Lung (tissue), 12 donors: Measurements from ENCODE around the gene COL11A2. TPM values are rescaled to one million over a fixed set of nuclear protein-coding genes. Genes with fewer than 3 reads are reported as not detected.
A peak's percentile ranks its signal among the peaks of the same experiment; 100 is the strongest.

Experiments
- ATAC-seq: fragments of 200-7000 bp; cut with Tn5 transposase; one replicate; pipeline ENCODE4 v1.9.1; 2020; ENCODE audit warnings: moderate number of reproducible peaks; ENCODE audit not compliant: insufficient read depth, low FRiP score
- DNase-seq, 3 donors: peaks; one replicate each; pipeline ENCODE4 v3.0.0-alpha.2; 2013 to 2017
- H3K27ac ChIP-seq, 2 donors: one replicate each; pipeline ENCODE4 v1.5.1; 2013; ENCODE audit warnings: mild to moderate bottlenecking in 2 of 2, moderate library complexity in 2 of 2, control low read depth in 1 of 2, inconsistent platforms in 1 of 2, low read depth in 1 of 2, low read length in 1 of 2
- H3K27me3 ChIP-seq, 3 donors: one replicate each; pipeline ENCODE4 v1.5.1; 2013; ENCODE audit warnings: low read length in 2 of 3; ENCODE audit not compliant: control insufficient read depth in 3 of 3, insufficient read depth in 3 of 3
- H3K36me3 ChIP-seq, 4 donors: one replicate each; pipeline ENCODE4 v1.5.1; 2013; ENCODE audit warnings: low read length in 4 of 4, mild to moderate bottlenecking in 1 of 4, moderate library complexity in 1 of 4; ENCODE audit not compliant: control insufficient read depth in 4 of 4, insufficient read depth in 4 of 4
- H3K4me1 ChIP-seq, 5 donors: one replicate each; pipeline ENCODE4 v1.5.1; 2013; ENCODE audit warnings: low read length in 5 of 5, mild to moderate bottlenecking in 2 of 5, moderate library complexity in 1 of 5; ENCODE audit not compliant: control insufficient read depth in 5 of 5, insufficient read depth in 5 of 5
- H3K4me3 ChIP-seq: one replicate; pipeline ENCODE4 v1.5.1; 2013; ENCODE audit warnings: mild to moderate bottlenecking, control low read depth, moderate library complexity
- H3K9ac ChIP-seq, 2 donors: one replicate each; pipeline ENCODE4 v1.5.1; 2013; ENCODE audit warnings: low read length in 2 of 2, control low read depth in 1 of 2; ENCODE audit not compliant: insufficient read depth in 1 of 2
- H3K9me3 ChIP-seq, 4 donors: one replicate each; pipeline ENCODE4 v1.5.1; 2013; ENCODE audit warnings: low read length in 3 of 4, mild to moderate bottlenecking in 1 of 4, moderate library complexity in 1 of 4; ENCODE audit not compliant: control insufficient read depth in 4 of 4, insufficient read depth in 3 of 4
- CTCF ChIP-seq: IDR thresholded peaks from 2 replicates; pipeline ENCODE4 v1.5.1; 2012; ENCODE audit warnings: mild to moderate bottlenecking; ENCODE audit errors: control extremely low read depth, extremely low read depth
- WGBS, 2 donors: extraction: QIAGEN DNeasy Blood & Tissue Kit; methylation state at CpG; one replicate each; pipeline ENCODE4 v1.1.7; 2013; 5-methylcytosine and 5-hydroxymethylcytosine counted together
- polyA plus RNA-seq, 2 donors: library from polyadenylated mRNA; stranded (reverse); fragments of 200-250 nt; gene quantifications; one replicate each; pipeline ENCODE4 v1.2.1, GENCODE V29; 2013
- total RNA-seq, 2 donors: library from RNA; depleted of rRNA in 1 of 2; stranded (reverse); fragments of >200 nt in 1 of 2; gene quantifications; one replicate each; pipeline ENCODE4 v1.2.1, GENCODE V29; 2014 to 2021
- donor health status: control.
- donor health status: control.
- donor health status: Bipolar disorder and iron deficiency.
- donor health status: healthy.
- donor health status: DM: yes; HTN: yes; CAD: no.

Gene COL11A2
- total and polyA plus RNA-seq, 4 donors = 0.32 to 2.4 (median 0.90) TPM

GRCh38 chr6:33200219-33201146 is 8.2 kb upstream of the COL11A2 start, which contains the start of the genes RXRB and SLC39A7:
TSS of gene RXRB (minus strand) at chr6:33200665. CDS start at chr6:33200476, 189 bp downstream.
TSS of gene SLC39A7 (plus strand) at chr6:33200867. CDS start at chr6:33201246, 379 bp downstream.
- Histone ChIP-seq H3K9me3 (no peaks in the 10 kb centered on the region), H3K27me3 (no peaks in the 10 kb centered on the region), H3K4me3 (peak within 1 kb of the TSS; percentile 88), H3K36me3 (peaks cover 0 to 37% (median 30%) of the 10 kb centered on the region in 4 donors), H3K9ac (peak within 1 kb of the TSS; percentile 64 to 91), H3K27ac (peak within 1 kb of the TSS; percentile 94 to 95), H3K4me1 (peaks cover 11 to 47% (median 25%) of the 10 kb centered on the region in 5 donors)
- ATAC-seq (peak; percentile 86), DNase-seq (peak; percentile 100)
- 0% methylated on average over 63 to 68 of the region's 68 CpGs for WGBS, 2 donors
- TF ChIP-seq CTCF = no peak

GRCh38 chr6:33199687-33200218 is 7.5 kb upstream of the COL11A2 start:
- Histone ChIP-seq H3K9ac (peak overlapping the region; percentile 41 to 72), H3K27ac (peak overlapping the region; percentile 94 to 95), H3K4me3 (peak overlapping the region; percentile 70), H3K9me3 (no peaks in the 10 kb centered on the region), H3K27me3 (no peaks in the 10 kb centered on the region), H3K36me3 (peaks cover 0 to 45% (median 37%) of the 10 kb centered on the region in 4 donors), H3K4me1 (peaks cover 11 to 40% (median 20%) of the 10 kb centered on the region in 5 donors)
- DNase-seq = peak; percentile 68 to 78 (median 74)
- peak; percentile 22 for ATAC-seq
- TF ChIP-seq CTCF = no peak
- 1 to 3% methylated on average over 17 to 26 of the region's 26 CpGs for WGBS, 2 donors

- no peak for DNase-seq
- H3K9ac ChIP-seq = peak overlapping the region in 1 of 2 donors; percentile 41
Measured at GRCh38 chr6:33198853-33199436, 6.7 kb upstream of the COL11A2 start.

More at GRCh38 chr6:33198853-33199436, 6.7 kb upstream of the COL11A2 start:
- Histone ChIP-seq H3K27me3 (no peaks in the 10 kb centered on the region), H3K27ac (peak overlapping the region in 1 of 2 donors; percentile 95), H3K4me1 (peaks cover 8 to 36% (median 19%) of the 10 kb centered on the region in 5 donors), H3K36me3 (peaks cover 0 to 47% (median 40%) of the 10 kb centered on the region in 4 donors), H3K9me3 (no peaks in the 10 kb centered on the region), H3K4me3 (no peak overlapping the region)
- ATAC-seq = no peak
- no peak for TF ChIP-seq CTCF
- whole genome bisulfite sequencing, 2 donors = 42 to 53% methylated on average over 3 of the region's 3 CpGs
